GM19043 (cell line): ENCODE measurements around the gene CALCOCO1.
A peak's percentile ranks its signal among the peaks of the same experiment; 100 is the strongest.
"Not testable (repeated sequence)": the region's sequence is repeated elsewhere in the genome, so short reads cannot be mapped to it uniquely, and the experiment has no call there.

ENCODE experiments used
- ATAC-seq: cut with Tn5 transposase; IDR thresholded peaks from one replicate; pipeline ENCODE4 v1.9.1; 2021; ENCODE audit warnings: low read depth; ENCODE audit not compliant: unreplicated experiment

Gene CALCOCO1

GRCh38 chr12:53727310-53728041 lies at the start of gene CALCOCO1:
CALCOCO1 (minus strand) TSS chr12:53727452; CDS start chr12:53725242, 2,210 bp downstream.
- peak; percentile 98 for ATAC-seq

- no peak for ATAC-seq
Measured at GRCh38 chr12:53776872-53777271, 49.6 kb upstream of the CALCOCO1 start.

- no peak for ATAC-seq
Measured at GRCh38 chr12:53775478-53776145, 48.4 kb upstream of the CALCOCO1 start.

GRCh38 chr12:53770281-53770680 lies 43.0 kb upstream of the CALCOCO1 start:
- ATAC-seq: no peak

- no peak for ATAC-seq
Measured at GRCh38 chr12:53768976-53769375, 41.7 kb upstream of the CALCOCO1 start.

- no peak for ATAC-seq
Measured at GRCh38 chr12:53766881-53767280, 39.6 kb upstream of the CALCOCO1 start.

GRCh38 chr12:53765891-53766290 lies 38.6 kb upstream of the CALCOCO1 start:
- no peak for ATAC-seq

GRCh38 chr12:53764615-53765014 lies 37.4 kb upstream of the CALCOCO1 start:
- ATAC-seq: no peak

GRCh38 chr12:53762793-53763192 lies 35.5 kb upstream of the CALCOCO1 start:
- not testable (repeated sequence) for ATAC-seq

GRCh38 chr12:53761306-53761705 lies 34.1 kb upstream of the CALCOCO1 start:
- no peak for ATAC-seq

- no peak for ATAC-seq
Measured at GRCh38 chr12:53759261-53759660, 32.0 kb upstream of the CALCOCO1 start.

- no peak for ATAC-seq
Measured at GRCh38 chr12:53758730-53759103, 31.5 kb upstream of the CALCOCO1 start.

GRCh38 chr12:53758081-53758729 lies 31.0 kb upstream of the CALCOCO1 start:
- ATAC-seq: no peak

GRCh38 chr12:53757101-53757770 lies 30.0 kb upstream of the CALCOCO1 start:
- ATAC-seq: peak; percentile 38

- no peak for ATAC-seq
Measured at GRCh38 chr12:53756300-53757100, 29.2 kb upstream of the CALCOCO1 start.

GRCh38 chr12:53755893-53756292 lies 28.6 kb upstream of the CALCOCO1 start:
- ATAC-seq: no peak

- ATAC-seq: no peak
Measured at GRCh38 chr12:53755451-53755891, 28.2 kb upstream of the CALCOCO1 start.

- no peak for ATAC-seq
Measured at GRCh38 chr12:53754633-53755264, 27.5 kb upstream of the CALCOCO1 start.

- no peak for ATAC-seq
Measured at GRCh38 chr12:53754188-53754585, 26.9 kb upstream of the CALCOCO1 start.

GRCh38 chr12:53752621-53753020 lies 25.4 kb upstream of the CALCOCO1 start:
- no peak for ATAC-seq
